Dedifferentiated amniotic fluid mesenchymal stem cell (primary cell): ENCODE results near the gene DHX40.
"Not testable (repeated sequence)": the region's sequence is repeated elsewhere in the genome, so short reads cannot be mapped to it uniquely, and the experiment has no call there.

Experiments
- DNase-seq: peaks from one replicate; pipeline ENCODE4 v3.0.0-alpha.2; 2016; ENCODE audit errors: extremely low spot score

The DHX40 gene

GRCh38 chr17:59558039-59558438 lies 7.4 kb upstream of the DHX40 start:
- DNase-seq: no peak

GRCh38 chr17:59558953-59559352 lies 6.5 kb upstream of the DHX40 start:
- peak; percentile 36 for DNase-seq

- DNase-seq: no peak
Measured at GRCh38 chr17:59561042-59561441, 4.4 kb upstream of the DHX40 start.

- DNase-seq: peak; percentile 69
Measured at GRCh38 chr17:59565959-59566324, 532 bp downstream of the DHX40 start.

GRCh38 chr17:59569151-59569550 lies 3.7 kb downstream of the DHX40 start:
- DNase-seq: not testable (repeated sequence)

GRCh38 chr17:59572301-59572924 lies 7.0 kb downstream of the DHX40 start:
- DNase-seq: no peak

GRCh38 chr17:59584168-59584567 lies 18.8 kb downstream of the DHX40 start:
- not testable (repeated sequence) for DNase-seq

- DNase-seq: no peak
Measured at GRCh38 chr17:59600169-59600568, 34.8 kb downstream of the DHX40 start.

- DNase-seq: no peak
Measured at GRCh38 chr17:59601130-59601529, 35.7 kb downstream of the DHX40 start.

GRCh38 chr17:59607061-59607460 lies 41.7 kb downstream of the DHX40 start:
- no peak for DNase-seq

- DNase-seq: no peak
Measured at GRCh38 chr17:59607817-59608403, 42.5 kb downstream of the DHX40 start.

GRCh38 chr17:59611503-59611902 lies 46.1 kb downstream of the DHX40 start:
- DNase-seq: no peak

GRCh38 chr17:59616253-59616920 lies 51.0 kb downstream of the DHX40 start:
- no peak for DNase-seq

- no peak for DNase-seq
Measured at GRCh38 chr17:59617156-59617732, 51.8 kb downstream of the DHX40 start.

GRCh38 chr17:59619035-59619297 lies 53.6 kb downstream of the DHX40 start:
- DNase-seq: no peak

- DNase-seq: peak; percentile 95
Measured at GRCh38 chr17:59619298-59620063, 54.1 kb downstream of the DHX40 start, which contains the start of gene CLTC. Gene CLTC, plus strand, starts transcription at chr17:59619895. Its CDS starts 237 bp downstream, at chr17:59620132.

- no peak for DNase-seq
Measured at GRCh38 chr17:59620064-59620359, 54.6 kb downstream of the DHX40 start.

GRCh38 chr17:59620518-59621259 lies 55.3 kb downstream of the DHX40 start:
- DNase-seq: no peak

GRCh38 chr17:59621771-59622170 lies 56.4 kb downstream of the DHX40 start:
- no peak for DNase-seq

GRCh38 chr17:59623151-59623550 lies 57.7 kb downstream of the DHX40 start:
- DNase-seq: no peak

GRCh38 chr17:59626756-59627155 lies 61.3 kb downstream of the DHX40 start:
- no peak for DNase-seq

GRCh38 chr17:59627274-59627673 lies 61.9 kb downstream of the DHX40 start:
- DNase-seq: no peak
